ENCODE results near the gene C19orf38.

- TF ChIP-seq CTCF (IDR thresholded peaks at IDR 0.05; ENCODE audit: borderline replicate concordance, extremely low read depth, low read length, poor library complexity, severe bottlenecking) (no peak), EZH2 (IDR thresholded peaks at IDR 0.05; ENCODE audit: borderline replicate concordance, low read depth, low read length, severe bottlenecking) (no peak)
These were observed 36.0 kb upstream of the C19orf38 start for GRCh38 chr19:10812196-10812595.
